CD4-positive, alpha-beta T cell treated with Interleukin-12 subunit alpha and Interleukin-12 subunit beta, for 1 hour (primary cell): ENCODE results near the gene GLYR1.

Experiments used
- DNase-seq: peaks from one replicate; pipeline ENCODE4 v3.0.0-alpha.2; 2020

GLYR1 gene

DNA sequence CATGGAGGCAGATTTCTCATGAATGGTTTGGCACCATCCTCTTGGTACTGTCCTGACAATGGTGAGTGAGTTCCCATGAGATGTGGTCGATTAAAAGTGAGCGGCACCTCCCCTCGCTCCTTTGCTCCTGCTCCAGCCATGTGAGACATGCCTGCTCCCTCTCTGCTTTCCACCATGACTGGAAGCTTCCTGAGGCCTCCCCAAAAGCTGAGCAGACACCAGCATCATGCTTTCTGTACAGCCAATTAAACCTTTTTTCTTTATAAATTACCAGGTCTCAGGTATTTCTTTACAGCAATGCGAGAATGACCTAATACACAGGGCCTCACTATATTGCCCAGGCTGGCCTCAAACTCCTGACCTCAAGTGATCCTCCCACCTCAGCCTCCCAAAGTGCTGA lies 92.2 kb downstream of the GLYR1 start:
- DNase-seq: no peak

GRCh38 chr16:4753227-4753626 lies 93.9 kb downstream of the GLYR1 start:
- no peak for DNase-seq
